MM.1S (cell line): ENCODE measurements around the gene TRIM66.

Source experiments
- EZH2 ChIP-seq: fragments of 300-600 bp; sonication (generic); optimal IDR thresholded peaks from 2 replicates; pipeline ENCODE3; 2017; ENCODE audit warnings: low read depth, mild to moderate bottlenecking, antibody characterized with exemption, low read length, mixed read lengths
- TF ChIP-seq, protein P1 (sequence below): fragments of 300-600 bp; sonication (generic); IDR thresholded peaks from 2 replicates; pipeline ENCODE4 v1.5.1; 2016; ENCODE audit warnings: antibody characterized with exemption, low read length, mixed read lengths

DNA sequence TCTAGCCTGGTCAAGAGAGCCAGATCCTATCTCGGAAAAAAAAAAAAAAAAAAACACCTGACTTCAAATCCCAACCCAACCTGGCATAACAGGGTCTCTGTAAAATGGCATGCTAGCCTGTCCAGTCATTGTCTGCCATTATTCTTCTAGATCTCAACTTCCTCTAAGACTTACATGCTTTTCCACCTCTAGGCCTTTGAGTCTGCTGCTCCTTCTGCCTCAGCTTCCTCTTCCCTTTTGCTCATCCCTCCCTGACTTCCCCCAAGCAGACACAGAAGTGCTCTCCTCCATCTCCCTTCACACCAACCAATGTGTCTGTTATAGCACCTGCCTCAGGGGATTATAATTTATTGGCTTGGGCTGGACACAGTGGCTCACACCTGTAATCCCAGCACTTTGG is 96.3 kb downstream of the TRIM66 start:
- TF ChIP-seq, protein P1, sequence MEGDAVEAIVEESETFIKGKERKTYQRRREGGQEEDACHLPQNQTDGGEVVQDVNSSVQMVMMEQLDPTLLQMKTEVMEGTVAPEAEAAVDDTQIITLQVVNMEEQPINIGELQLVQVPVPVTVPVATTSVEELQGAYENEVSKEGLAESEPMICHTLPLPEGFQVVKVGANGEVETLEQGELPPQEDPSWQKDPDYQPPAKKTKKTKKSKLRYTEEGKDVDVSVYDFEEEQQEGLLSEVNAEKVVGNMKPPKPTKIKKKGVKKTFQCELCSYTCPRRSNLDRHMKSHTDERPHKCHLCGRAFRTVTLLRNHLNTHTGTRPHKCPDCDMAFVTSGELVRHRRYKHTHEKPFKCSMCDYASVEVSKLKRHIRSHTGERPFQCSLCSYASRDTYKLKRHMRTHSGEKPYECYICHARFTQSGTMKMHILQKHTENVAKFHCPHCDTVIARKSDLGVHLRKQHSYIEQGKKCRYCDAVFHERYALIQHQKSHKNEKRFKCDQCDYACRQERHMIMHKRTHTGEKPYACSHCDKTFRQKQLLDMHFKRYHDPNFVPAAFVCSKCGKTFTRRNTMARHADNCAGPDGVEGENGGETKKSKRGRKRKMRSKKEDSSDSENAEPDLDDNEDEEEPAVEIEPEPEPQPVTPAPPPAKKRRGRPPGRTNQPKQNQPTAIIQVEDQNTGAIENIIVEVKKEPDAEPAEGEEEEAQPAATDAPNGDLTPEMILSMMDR = no peak
- no peak for TF ChIP-seq EZH2
